K562 (cell line): ENCODE measurements around the gene HEMGN. TPM values are rescaled to one million over a fixed set of nuclear protein-coding genes. Genes with fewer than 3 reads are reported as not detected.

Source experiments
- AFF1 ChIP-seq, 2 experiments: fragments of 450-650 bp; IDR thresholded peaks; 2 replicates each; pipeline ENCODE4 v1.6.1; 2018; ENCODE audit warnings: mild to moderate bottlenecking in 2 of 2, low read depth in 1 of 2; ENCODE audit not compliant: partially characterized antibody in 2 of 2
- ARHGAP35 ChIP-seq: fragments of 450-650 bp; IDR thresholded peaks from 2 replicates; pipeline ENCODE4 v1.6.1; 2018; ENCODE audit not compliant: partially characterized antibody
- ARNT ChIP-seq, 2 experiments: fragments of 450-650 bp; IDR thresholded peaks; 2 replicates each; pipeline ENCODE4 v1.6.1; 2016; ENCODE audit warnings: mild to moderate bottlenecking in 1 of 2
- ATF7 ChIP-seq: fragments of 450-650 bp; IDR thresholded peaks from 2 replicates; pipeline ENCODE4 v1.7.1; 2014; ENCODE audit warnings: mild to moderate bottlenecking, moderate library complexity
- CSDE1 ChIP-seq, 2 experiments: fragments of 450-650 bp; IDR thresholded peaks; 2 replicates each; pipeline ENCODE4 v1.6.1; 2016; ENCODE audit warnings: mild to moderate bottlenecking in 1 of 2
- ELF2 ChIP-seq: fragments of 250-450 bp; sonication (Bioruptor Pico); IDR thresholded peaks from 2 replicates; pipeline ENCODE4 v1.5.0; 2021; ENCODE audit warnings: mild to moderate bottlenecking
- FOXK2 ChIP-seq, 2 experiments: fragments of 450-650 bp; IDR thresholded peaks in 1 of 2; conservative IDR thresholded peaks in 1 of 2; 2 replicates each; pipeline ENCODE4 v1.6.1; 2016; ENCODE audit warnings: low read depth in 2 of 2, mild to moderate bottlenecking in 1 of 2
- MED1 ChIP-seq: sonication (generic); formaldehyde crosslinking; IDR thresholded peaks from 2 replicates; pipeline ENCODE4 v1.8.1; 2023; ENCODE audit warnings: missing genetic modification reagents, borderline replicate concordance
- MEF2D ChIP-seq: conservative IDR thresholded peaks from 2 replicates; pipeline ENCODE4 v1.6.1; 2016; ENCODE audit warnings: low read depth, missing genetic modification characterization, missing compliant biosample characterization
- MEIS2 ChIP-seq: fragments of 450-650 bp; IDR thresholded peaks from 2 replicates; pipeline ENCODE4 v1.6.1; 2014; ENCODE audit warnings: mild to moderate bottlenecking; ENCODE audit not compliant: partially characterized antibody
- RBM25 ChIP-seq: fragments of 200-400 bp; formaldehyde crosslinking; IDR thresholded peaks from 2 replicates; pipeline ENCODE4 v1.6.1; 2018; ENCODE audit warnings: low read length, low read depth, moderate library complexity; ENCODE audit not compliant: severe bottlenecking
- SMAD2 ChIP-seq: fragments of 150-350 bp; IDR thresholded peaks from 2 replicates; pipeline ENCODE4 v1.6.1; 2014; ENCODE audit warnings: low read depth, mild to moderate bottlenecking, low read length
- TAF7 ChIP-seq: fragments of 450-650 bp; IDR thresholded peaks from 2 replicates; pipeline ENCODE4 v1.6.1; 2016; ENCODE audit warnings: missing genetic modification characterization, missing compliant biosample characterization
- TCFL5 ChIP-seq: fragments of 250-450 bp; sonication (Bioruptor Pico); conservative IDR thresholded peaks from 2 replicates; pipeline ENCODE4 v1.6.1; 2021; ENCODE audit warnings: mild to moderate bottlenecking, moderate library complexity, matching md5 sums
- TRIM28 ChIP-seq: fragments of 450-650 bp; IDR thresholded peaks from 2 replicates; pipeline ENCODE4 v1.6.1; 2017
- XRCC3 ChIP-seq: fragments of 450-650 bp; IDR thresholded peaks from 2 replicates; pipeline ENCODE4 v1.6.1; 2017; ENCODE audit warnings: mild to moderate bottlenecking, moderate library complexity
- ZNF253 ChIP-seq: fragments of 250-450 bp; sonication (Bioruptor Pico); conservative IDR thresholded peaks from 2 replicates; pipeline ENCODE4 v1.6.1; 2021; ENCODE audit warnings: mild to moderate bottlenecking
- ZNF436 ChIP-seq: fragments of 250-450, 450-650 bp; sonication (Bioruptor Pico); formaldehyde crosslinking; IDR thresholded peaks from 2 replicates; pipeline ENCODE4 v1.7.0; 2020; ENCODE audit warnings: mild to moderate bottlenecking
- ZNF586 ChIP-seq: fragments of 450-650 bp; formaldehyde crosslinking; conservative IDR thresholded peaks from 2 replicates; pipeline ENCODE4 v1.4.0; 2020; ENCODE audit warnings: mild to moderate bottlenecking, moderate library complexity
- ZNF699 ChIP-seq: fragments of 250-450 bp; sonication (Bioruptor Pico); IDR thresholded peaks from 2 replicates; pipeline ENCODE4 v1.8.0; 2021; ENCODE audit warnings: mild to moderate bottlenecking, moderate library complexity; ENCODE audit not compliant: insufficient replicate concordance
- ZNF830 ChIP-seq: fragments of 250-450 bp; sonication (Bioruptor Pico); IDR thresholded peaks from 2 replicates; pipeline ENCODE4 v1.5.0; 2021; ENCODE audit warnings: mild to moderate bottlenecking
- polyA plus RNA-seq, 8 experiments: library from polyadenylated mRNA; depleted of rRNA in 4 of 8; stranded (reverse) in 5 of 8; unstranded in 3 of 8; fragments of >200 nt; fragmentation: Nextera tagmentation in 2 of 8; fragmentation: Illumina TruSeq in 1 of 8; extraction: Ambion mirVana in 2 of 8; extraction: Trizol in 1 of 8; gene quantifications; 2 replicates each; pipeline versions ENCODE4 v1.2.1 to v1.2.3, GENCODE V29; 2011 to 2014; ENCODE audit warnings: inconsistent platforms in 1 of 8, missing spikeins in 1 of 8
- total RNA-seq, 7 experiments: library from RNA; depleted of rRNA in 6 of 7; stranded (reverse); fragments of >200 nt in 6 of 7; fragmentation: Illumina TruSeq in 2 of 7; extraction: Trizol in 2 of 7; gene quantifications; 2 replicates each; pipeline versions ENCODE4 v1.2.1 to v1.2.3, GENCODE V29; 2011 to 2021; ENCODE audit warnings: low replicate concordance in 1 of 7
- TF ChIP-seq, protein P1 (sequence below): sonication (generic); formaldehyde crosslinking; IDR thresholded peaks from 2 replicates; pipeline ENCODE4 v1.8.0; 2023; ENCODE audit warnings: mild to moderate bottlenecking, missing genetic modification reagents
- TF ChIP-seq, protein P2 (sequence below), 2 experiments: fragments of 450-650 bp; IDR thresholded peaks; 2 replicates each; pipeline ENCODE4 v1.6.1; 2016

HEMGN gene
- total and polyA plus RNA-seq, 9 of the 15 experiments (the other 6 are each of a cell fraction or from before 2014, with no cell fraction given), result 56.3 to 258 (median 137) TPM

DNA sequence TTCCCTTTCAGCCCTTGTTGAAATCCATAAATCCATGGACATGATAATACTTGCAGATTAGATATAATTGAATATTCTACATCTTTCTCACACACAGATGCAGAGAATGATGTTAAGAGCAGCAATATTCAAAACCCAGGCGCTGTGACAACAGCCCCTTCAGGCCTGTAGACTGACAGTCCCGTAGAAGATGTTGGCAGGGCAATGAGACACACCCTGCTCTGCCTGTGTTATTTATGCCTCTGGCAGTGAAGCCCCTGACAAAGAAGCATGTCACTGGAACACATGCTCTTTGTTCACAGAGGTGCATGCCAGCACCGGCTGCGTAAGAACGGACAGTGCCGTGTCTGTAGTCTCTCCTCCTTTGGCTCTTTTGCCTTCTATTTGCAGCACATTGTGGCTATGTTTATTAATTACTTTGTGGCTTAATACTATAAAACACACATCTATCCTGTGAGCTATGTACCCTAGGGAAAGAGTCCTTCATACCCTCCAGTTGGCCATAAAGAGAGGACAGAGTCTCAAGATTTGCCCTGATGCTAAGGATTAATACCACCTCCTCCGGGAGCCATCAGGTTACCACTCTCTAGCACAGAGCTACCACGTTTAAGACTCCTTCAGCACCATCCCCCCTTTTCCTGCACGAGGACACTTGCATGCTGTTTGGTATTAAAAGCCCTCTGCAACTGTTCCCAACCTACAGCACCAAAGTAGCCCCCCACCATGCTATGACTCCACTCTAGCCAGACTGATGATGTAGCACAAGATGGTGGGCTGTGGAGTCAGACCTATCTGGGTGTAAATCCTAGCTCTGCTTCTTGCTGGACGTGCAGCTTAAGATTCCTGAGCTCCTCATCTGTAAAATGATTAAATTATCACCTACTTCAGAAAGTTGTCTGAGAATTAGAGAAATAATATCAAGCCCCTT is 43.2 kb upstream of the HEMGN start (continued):
- no peak for TF ChIP-seq ATF7
- no peak for TF ChIP-seq RBM25
- TF ChIP-seq TRIM28, result no peak
- no peak for TF ChIP-seq TCFL5 (CRISPR knock-in tag)
- TF ChIP-seq MEF2D (tag), result 0 out of 2 replicates have a peak, but pooled peaks have one; percentile 12
- TF ChIP-seq ARHGAP35, result no peak
- TF ChIP-seq ARNT (IDR thresholded peaks at IDR 0.05), result no peak
- TF ChIP-seq MED1 (CRISPR knock-in tag), result no peak
- peak; percentile 84 for TF ChIP-seq MEIS2
- no peak for TF ChIP-seq XRCC3
- peak in 1 of 2 experiments; percentile 14; a peak in 1 of 4 replicates for TF ChIP-seq FOXK2 (conservative IDR thresholded peaks at IDR 0.05 in 1 of 2, IDR thresholded peaks at IDR 0.05 in 1 of 2; ENCODE audit: low read depth in 2 of 2)
- no peak for TF ChIP-seq CSDE1 (IDR thresholded peaks at IDR 0.05)
- no peak for TF ChIP-seq ZNF586 (CRISPR knock-in tag)
- TF ChIP-seq ZNF699 (CRISPR knock-in tag), result no peak
- TF ChIP-seq AFF1 (IDR thresholded peaks at IDR 0.05; ENCODE audit: low read depth in 1 of 2, partially characterized antibody in 2 of 2), result peak; percentile 22 to 25
- TF ChIP-seq, protein P1, sequence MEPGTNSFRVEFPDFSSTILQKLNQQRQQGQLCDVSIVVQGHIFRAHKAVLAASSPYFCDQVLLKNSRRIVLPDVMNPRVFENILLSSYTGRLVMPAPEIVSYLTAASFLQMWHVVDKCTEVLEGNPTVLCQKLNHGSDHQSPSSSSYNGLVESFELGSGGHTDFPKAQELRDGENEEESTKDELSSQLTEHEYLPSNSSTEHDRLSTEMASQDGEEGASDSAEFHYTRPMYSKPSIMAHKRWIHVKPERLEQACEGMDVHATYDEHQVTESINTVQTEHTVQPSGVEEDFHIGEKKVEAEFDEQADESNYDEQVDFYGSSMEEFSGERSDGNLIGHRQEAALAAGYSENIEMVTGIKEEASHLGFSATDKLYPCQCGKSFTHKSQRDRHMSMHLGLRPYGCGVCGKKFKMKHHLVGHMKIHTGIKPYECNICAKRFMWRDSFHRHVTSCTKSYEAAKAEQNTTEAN (CRISPR knock-in tag), result no peak
- TF ChIP-seq ZNF253 (CRISPR knock-in tag), result no peak
- TF ChIP-seq TAF7 (tag), result no peak
- TF ChIP-seq SMAD2, result no peak
- TF ChIP-seq, protein P2, sequence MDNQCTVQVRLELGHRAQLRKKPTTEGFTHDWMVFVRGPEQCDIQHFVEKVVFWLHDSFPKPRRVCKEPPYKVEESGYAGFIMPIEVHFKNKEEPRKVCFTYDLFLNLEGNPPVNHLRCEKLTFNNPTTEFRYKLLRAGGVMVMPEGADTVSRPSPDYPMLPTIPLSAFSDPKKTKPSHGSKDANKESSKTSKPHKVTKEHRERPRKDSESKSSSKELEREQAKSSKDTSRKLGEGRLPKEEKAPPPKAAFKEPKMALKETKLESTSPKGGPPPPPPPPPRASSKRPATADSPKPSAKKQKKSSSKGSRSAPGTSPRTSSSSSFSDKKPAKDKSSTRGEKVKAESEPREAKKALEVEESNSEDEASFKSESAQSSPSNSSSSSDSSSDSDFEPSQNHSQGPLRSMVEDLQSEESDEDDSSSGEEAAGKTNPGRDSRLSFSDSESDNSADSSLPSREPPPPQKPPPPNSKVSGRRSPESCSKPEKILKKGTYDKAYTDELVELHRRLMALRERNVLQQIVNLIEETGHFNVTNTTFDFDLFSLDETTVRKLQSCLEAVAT (IDR thresholded peaks at IDR 0.05), result no peak
- TF ChIP-seq ZNF830 (CRISPR knock-in tag), result no peak
- TF ChIP-seq ZNF436 (CRISPR knock-in tag), result no peak
- no peak for TF ChIP-seq ELF2
